ENCODE data around the gene ARL14EP.

GRCh38 chr11:30326114-30326778, 3.3 kb downstream of the ARL14EP start:
- TF ChIP-seq EZH2 (IDR thresholded peaks at IDR 0.05) = no peak
- no peak for TF ChIP-seq POLR2AphosphoS5 (IDR thresholded peaks at IDR 0.05; ENCODE audit: borderline replicate concordance, low read depth, low read length)
- TF ChIP-seq FOXP2 (optimal IDR thresholded peaks at IDR 0.05; ENCODE audit: control extremely low read depth, extremely low read length, insufficient read depth) = no peak

Data from SK-N-MC (cell line).